Measurements from ENCODE around the gene FAHD2A.

- no peak for TF ChIP-seq POLR2A (IDR thresholded peaks at IDR 0.05)
- no peak for TF ChIP-seq CTCF (IDR thresholded peaks at IDR 0.05)
Measured at GRCh38 chr2:95366514-95366913, 36.0 kb upstream of the FAHD2A start.
